Esophagus muscularis mucosa (tissue), 4 donors: ENCODE results near the gene SND1.

ENCODE experiments used
- EP300 ChIP-seq: sonication (generic); formaldehyde crosslinking; IDR thresholded peaks from one replicate; pipeline ENCODE4 v1.6.1; 2017; ENCODE audit warnings: antibody characterized with exemption
- POLR2AphosphoS5 ChIP-seq, 2 donors: sonication (generic); formaldehyde crosslinking; IDR thresholded peaks; one replicate each; pipeline ENCODE4 v1.6.1; 2017; ENCODE audit warnings: antibody characterized with exemption in 2 of 2
- TF ChIP-seq, protein P1 (sequence below), 3 experiments: fragments of 200-600 bp in 2 of 3; fragments of 450-650 bp in 1 of 3; sonication (generic) in 2 of 3; IDR thresholded peaks; one replicate each; pipeline ENCODE4 v1.5.1; 2017 to 2019; ENCODE audit warnings: antibody characterized with exemption in 3 of 3, mild to moderate bottlenecking in 2 of 3, moderate library complexity in 1 of 3

DNA sequence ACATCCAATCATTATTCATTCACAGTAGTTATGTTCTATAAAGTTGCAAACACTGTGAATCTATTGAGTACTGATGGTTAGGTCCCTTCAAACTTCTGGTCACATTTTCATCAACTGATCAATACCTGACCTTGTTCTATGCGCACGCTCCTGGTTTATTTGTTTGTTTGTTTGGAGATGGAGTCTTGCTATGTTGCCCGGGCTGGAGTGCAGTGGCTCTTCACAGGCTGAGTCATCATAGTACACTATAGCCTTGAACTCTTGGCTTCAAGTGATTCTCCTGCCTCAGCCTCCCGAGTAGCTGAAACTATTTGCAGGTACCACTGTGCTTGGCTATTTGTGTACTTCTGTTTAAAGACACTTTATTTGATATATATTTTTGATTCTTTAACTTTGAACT, 19.3 kb downstream of the SND1 start:
- TF ChIP-seq, protein P1, sequence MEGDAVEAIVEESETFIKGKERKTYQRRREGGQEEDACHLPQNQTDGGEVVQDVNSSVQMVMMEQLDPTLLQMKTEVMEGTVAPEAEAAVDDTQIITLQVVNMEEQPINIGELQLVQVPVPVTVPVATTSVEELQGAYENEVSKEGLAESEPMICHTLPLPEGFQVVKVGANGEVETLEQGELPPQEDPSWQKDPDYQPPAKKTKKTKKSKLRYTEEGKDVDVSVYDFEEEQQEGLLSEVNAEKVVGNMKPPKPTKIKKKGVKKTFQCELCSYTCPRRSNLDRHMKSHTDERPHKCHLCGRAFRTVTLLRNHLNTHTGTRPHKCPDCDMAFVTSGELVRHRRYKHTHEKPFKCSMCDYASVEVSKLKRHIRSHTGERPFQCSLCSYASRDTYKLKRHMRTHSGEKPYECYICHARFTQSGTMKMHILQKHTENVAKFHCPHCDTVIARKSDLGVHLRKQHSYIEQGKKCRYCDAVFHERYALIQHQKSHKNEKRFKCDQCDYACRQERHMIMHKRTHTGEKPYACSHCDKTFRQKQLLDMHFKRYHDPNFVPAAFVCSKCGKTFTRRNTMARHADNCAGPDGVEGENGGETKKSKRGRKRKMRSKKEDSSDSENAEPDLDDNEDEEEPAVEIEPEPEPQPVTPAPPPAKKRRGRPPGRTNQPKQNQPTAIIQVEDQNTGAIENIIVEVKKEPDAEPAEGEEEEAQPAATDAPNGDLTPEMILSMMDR (IDR thresholded peaks at IDR 0.05) = no peak
- TF ChIP-seq EP300 (no peak), POLR2AphosphoS5 (IDR thresholded peaks at IDR 0.05) (no peak)
